AML-193 (cell line): ENCODE measurements around the gene CYFIP2.
"Not testable (repeated sequence)": the region's sequence is repeated elsewhere in the genome, so short reads cannot be mapped to it uniquely, and the experiment has no call there.

Experiments used
- DNase-seq, 2 experiments: peaks; one replicate each; lab custom pipeline; 2025; lab: John Stamatoyannopoulos, UW

CYFIP2 gene

GRCh38 chr5:157390551-157391297 is 124.8 kb downstream of the CYFIP2 start:
- no peak for DNase-seq

- DNase-seq: no peak
Measured at GRCh38 chr5:157398305-157398704, 132.4 kb downstream of the CYFIP2 start.

GRCh38 chr5:157400741-157401495 is 135.0 kb downstream of the CYFIP2 start:
- DNase-seq: no peak

GRCh38 chr5:157415838-157416237 is 149.9 kb downstream of the CYFIP2 start:
- no peak for DNase-seq

GRCh38 chr5:157419521-157419920 is 153.6 kb downstream of the CYFIP2 start:
- not testable (repeated sequence) for DNase-seq

- DNase-seq: not testable (repeated sequence)
Measured at GRCh38 chr5:157429920-157430319, 164.0 kb downstream of the CYFIP2 start.

- DNase-seq: peak; percentile 61 to 73
Measured at GRCh38 chr5:157431544-157432200, 165.7 kb downstream of the CYFIP2 start.

GRCh38 chr5:157434096-157434495 is 168.2 kb downstream of the CYFIP2 start:
- DNase-seq: no peak

GRCh38 chr5:157443041-157443549 is 177.2 kb downstream of the CYFIP2 start:
- DNase-seq: no peak

- DNase-seq: no peak
Measured at GRCh38 chr5:157444224-157444623, 178.3 kb downstream of the CYFIP2 start.
